LNCaP clone FGC (cell line): ENCODE measurements around the gene RRP7A.
"Not testable (repeated sequence)": the region's sequence is repeated elsewhere in the genome, so short reads cannot be mapped to it uniquely, and the experiment has no call there.

ENCODE experiments used
- DNase-seq: peaks from one replicate; pipeline ENCODE4 v3.0.0-alpha.2; 2011; ENCODE audit warnings: low read depth
- H3K4me3 ChIP-seq: 2 replicates; pipeline ENCODE4 v1.5.1; 2011; ENCODE audit warnings: mild to moderate bottlenecking, low read depth, low read length, control low read depth
- CTCF ChIP-seq: IDR thresholded peaks from 2 replicates; pipeline ENCODE4 v1.5.1; 2012; ENCODE audit warnings: mild to moderate bottlenecking; ENCODE audit not compliant: control insufficient read depth, insufficient read depth; ENCODE audit errors: extremely low read depth

RRP7A gene

GRCh38 chr22:42511401-42511891 is 8.2 kb downstream of the RRP7A start:
- H3K4me3 ChIP-seq = no peak overlapping the region
- DNase-seq = no peak
- no peak for TF ChIP-seq CTCF

- no peak overlapping the region for H3K4me3 ChIP-seq
- TF ChIP-seq CTCF = no peak
- DNase-seq = no peak
Observed at GRCh38 chr22:42509548-42509947, 10.0 kb downstream of the RRP7A start.

GRCh38 chr22:42508975-42509364 is 10.6 kb downstream of the RRP7A start:
- not testable (repeated sequence) for H3K4me3 ChIP-seq, DNase-seq

GRCh38 chr22:42508327-42508974 is 11.1 kb downstream of the RRP7A start:
- DNase-seq, H3K4me3 ChIP-seq: not testable (repeated sequence)

GRCh38 chr22:42500836-42501179 is 18.8 kb downstream of the RRP7A start:
- no peak overlapping the region for H3K4me3 ChIP-seq

GRCh38 chr22:42500161-42500835 is 19.3 kb downstream of the RRP7A start:
- TF ChIP-seq CTCF = no peak
- no peak overlapping the region for H3K4me3 ChIP-seq
- no peak for DNase-seq

More at GRCh38 chr22:42500836-42501179, 18.8 kb downstream of the RRP7A start:
- no peak for DNase-seq
- TF ChIP-seq CTCF = no peak

- DNase-seq, H3K4me3 ChIP-seq: not testable (repeated sequence)
Observed at GRCh38 chr22:42499773-42500160, 19.8 kb downstream of the RRP7A start.

GRCh38 chr22:42495533-42496141 is 24.0 kb downstream of the RRP7A start:
- DNase-seq, H3K4me3 ChIP-seq: not testable (repeated sequence)

GRCh38 chr22:42493393-42493792 is 26.2 kb downstream of the RRP7A start:
- no peak overlapping the region for H3K4me3 ChIP-seq
- DNase-seq = no peak
- TF ChIP-seq CTCF = no peak
